GM12878 (cell line): ENCODE measurements around the gene ADCYAP1. TPM values are rescaled to one million over a fixed set of nuclear protein-coding genes. Genes with fewer than 3 reads are reported as not detected.

Source experiments
- ATAC-seq: fragments of 200-7000 bp; cut with Tn5 transposase; 3 replicates; pipeline ENCODE4 v1.9.1; 2020; ENCODE audit warnings: mild to moderate bottlenecking, moderate library complexity
- BruUV-seq: library from RNA; stranded (reverse); fragments of 400-500 nt; replicated peaks from 2 replicates; lab custom pipeline; 2021; lab: Mats Ljungman, UMichigan
- CTCF ChIA-PET: fragments of 300-600 bp; sonication (Branson Sonifier 250); formaldehyde crosslinking; extraction: SDS; loops from one replicate; lab custom pipeline; 2021; ENCODE audit warnings: inconsistent platforms; lab: Yijun Ruan, JAX
- POLR2A ChIA-PET: fragments of 350-600 bp; formaldehyde crosslinking; extraction: SDS; loops from one replicate; lab custom pipeline; 2021; ENCODE audit warnings: inconsistent platforms; lab: Charles Lee
- RAD21 ChIA-PET: fragments of 300-600 bp; sonication (Branson Sonifier 250); formaldehyde crosslinking; loops from one replicate; lab custom pipeline; 2023; ENCODE audit warnings: antibody characterized with exemption; ENCODE audit not compliant: unreplicated experiment; lab: Charles Lee
- SMC1A ChIA-PET: fragments of 300-600 bp; sonication (Branson Sonifier 250); formaldehyde crosslinking; loops from one replicate; lab custom pipeline; 2023; ENCODE audit not compliant: unreplicated experiment, uncharacterized antibody; lab: Charles Lee
- DNase-seq: peaks from one replicate; pipeline ENCODE4 v3.0.0-alpha.2; 2011; ENCODE audit warnings: low read depth, low spot score
- FAIRE-seq: peaks from 3 replicates; lab custom pipeline; 2011; peaks lifted over from hg19 to GRCh38; lab: Jason Lieb, UNC
- H2AFZ ChIP-seq: 2 replicates; pipeline ENCODE4 v1.6.0; 2011; ENCODE audit warnings: low read depth, low read length, control low read depth; ENCODE audit not compliant: control insufficient read depth
- H3K27ac ChIP-seq: 2 replicates; pipeline ENCODE4 v1.5.1; 2011; ENCODE audit warnings: control low read depth; ENCODE audit not compliant: control insufficient read depth, insufficient read depth
- H3K27me3 ChIP-seq, 2 experiments: replicated peaks in 1 of 2; 2 replicates each; pipeline versions ENCODE4 v1.6.0 to v1.6.1; 2011; ENCODE audit warnings: low read length in 1 of 2; ENCODE audit not compliant: control insufficient read depth in 2 of 2, insufficient read depth in 2 of 2
- H3K36me3 ChIP-seq, 2 experiments: 2 replicates each; pipeline ENCODE4 v1.5.1; 2011; ENCODE audit warnings: low read length in 1 of 2; ENCODE audit not compliant: control insufficient read depth in 2 of 2, insufficient read depth in 2 of 2
- H3K4me1 ChIP-seq: 2 replicates; pipeline ENCODE4 v1.6.1; 2011; ENCODE audit warnings: mild to moderate bottlenecking, low read length, moderate library complexity, mixed read lengths; ENCODE audit not compliant: control insufficient read depth, insufficient read depth
- H3K4me2 ChIP-seq: 2 replicates; pipeline ENCODE4 v1.6.0; 2011; ENCODE audit warnings: control low read depth; ENCODE audit not compliant: control insufficient read depth, insufficient read depth
- H3K4me3 ChIP-seq: fragments of 200-600 bp; sonication (generic); 2 replicates; pipeline ENCODE4 v1.5.1; 2016
- H3K79me2 ChIP-seq: 2 replicates; pipeline ENCODE4 v1.6.0; 2011; ENCODE audit warnings: low read length; ENCODE audit not compliant: control insufficient read depth, insufficient read depth
- H3K9ac ChIP-seq: 2 replicates; pipeline ENCODE4 v1.8.0; 2011; ENCODE audit warnings: low read length, control low read depth, mixed read lengths; ENCODE audit not compliant: control insufficient read depth, insufficient read depth
- H3K9me3 ChIP-seq: replicated peaks from 3 replicates; pipeline ENCODE4 v1.5.1; 2011; ENCODE audit warnings: mild to moderate bottlenecking, low read length; ENCODE audit not compliant: control insufficient read depth, insufficient read depth
- H4K20me1 ChIP-seq: 2 replicates; pipeline ENCODE4 v1.6.0; 2011; ENCODE audit not compliant: control insufficient read depth, insufficient read depth
- ATF2 ChIP-seq: IDR thresholded peaks from 2 replicates; pipeline ENCODE4 v1.6.1; 2012; ENCODE audit warnings: low read length, inconsistent platforms
- GABPA ChIP-seq: IDR thresholded peaks from 2 replicates; pipeline ENCODE4 v1.6.1; 2014; ENCODE audit warnings: antibody characterized with exemption, low read depth, mild to moderate bottlenecking, inconsistent platforms
- LARP7 ChIP-seq: fragments of 450-650 bp; IDR thresholded peaks from 2 replicates; pipeline ENCODE4 v1.6.1; 2017; ENCODE audit warnings: mild to moderate bottlenecking
- RAD51 ChIP-seq: fragments of 450-650 bp; IDR thresholded peaks from 2 replicates; pipeline ENCODE4 v1.6.1; 2016; ENCODE audit warnings: moderate library complexity, mild to moderate bottlenecking, inconsistent platforms
- SUPT20H ChIP-seq: IDR thresholded peaks from 2 replicates; pipeline ENCODE4 v1.6.1; 2011; ENCODE audit warnings: low read depth, mild to moderate bottlenecking, low read length, moderate library complexity, borderline replicate concordance; ENCODE audit not compliant: control insufficient read depth
- WGBS: methylation state at CpG from one replicate; pipeline ENCODE4 v1.1.6; 2016; ENCODE audit warnings: low lambda C conversion rate; ENCODE audit not compliant: insufficient replicate concordance, insufficient coverage; ENCODE audit errors: missing lambda C conversion rate; 5-methylcytosine and 5-hydroxymethylcytosine counted together
- in situ Hi-C: fragments of 300-500 bp; cut with MboI; formaldehyde crosslinking; loops from 9 replicates; pipeline ENCODE4 v1.14.3; 2018; ENCODE audit warnings: mixed read lengths
- intact Hi-C: fragments of 100-400 bp; cut with micrococcal nuclease; formaldehyde crosslinking; loops from one replicate; pipeline ENCODE4 v1.14.2; 2022; ENCODE audit not compliant: unreplicated experiment
- polyA plus RNA-seq, 11 experiments: library from polyadenylated mRNA; depleted of rRNA in 4 of 11; unstranded in 6 of 11; stranded (reverse) in 5 of 11; fragments of >200 nt; fragmentation: Nextera tagmentation in 4 of 11; fragmentation: Illumina TruSeq in 1 of 11; extraction: Ambion mirVana in 4 of 11; extraction: Trizol in 1 of 11; gene quantifications; 1 replicate in 1 of 11; 2 replicates in 10 of 11; pipeline versions ENCODE4 v1.2.1 to v1.2.3, GENCODE V29; 2011 to 2016; ENCODE audit warnings: inconsistent platforms in 2 of 11, missing spikeins in 2 of 11, low read depth in 1 of 11
- total RNA-seq, 4 experiments: library from RNA; depleted of rRNA in 3 of 4; stranded (reverse); fragments of >200 nt in 3 of 4; fragmentation: Illumina TruSeq in 1 of 4; extraction: Trizol in 1 of 4; gene quantifications; 2 replicates each; pipeline versions ENCODE4 v1.2.1 to v1.2.3, GENCODE V29; 2013 to 2021

Gene ADCYAP1
- total and polyA plus RNA-seq, 10 of the 15 experiments (the other 5 are each of a cell fraction or from before 2014, with no cell fraction given): 0.02 TPM; not detected in 9

GRCh38 chr18:911486-911885 is 6.8 kb downstream of the ADCYAP1 start:
- CTCF ChIA-PET: interaction anchor here (1.2 kb wide), 1 partner anchor 50 kb away, joined by 3 read pairs; no protein-coding TSS in a partner anchor
- Histone ChIP-seq H2AFZ (no peak overlapping the region), H3K4me2 (no peak overlapping the region), H3K79me2 (no peaks in the 10 kb centered on the region), H3K27me3 (peaks cover 0 to 8% of the 10 kb centered on the region in 2 experiments; a peak in 3 of 4 replicates), H3K9ac (no peak overlapping the region), H3K4me1 (no peaks in the 10 kb centered on the region), H3K4me3 (no peak overlapping the region), H3K36me3 (no peaks in the 10 kb centered on the region), H3K27ac (no peak overlapping the region), H4K20me1 (no peaks in the 10 kb centered on the region), H3K9me3 (no peaks in the 10 kb centered on the region; the same call in 2 of the 3 replicates)
- RAD21 ChIA-PET: no interaction called here
- ATAC-seq: no peak
- intact Hi-C loops: no loop called here
- DNase-seq: no peak
- POLR2A ChIA-PET: no interaction called here
- no peak for TF ChIP-seq GABPA
- WGBS: 32% methylated on average over 7 of the region's 7 CpGs
- no TSS peak for BruUV-seq
- SMC1A ChIA-PET: no interaction called here
- no peak for FAIRE-seq
- in situ Hi-C loops: no loop called here

- ChIA-PET RAD21 (no interaction called here), POLR2A (no interaction called here), SMC1A (no interaction called here), CTCF (no interaction called here)
- Histone ChIP-seq H3K4me1 (no peaks in the 10 kb centered on the region), H3K27ac (no peak overlapping the region), H3K36me3 (no peaks in the 10 kb centered on the region), H3K4me3 (no peak overlapping the region), H3K9ac (no peak overlapping the region), H2AFZ (no peak overlapping the region), H3K9me3 (no peaks in the 10 kb centered on the region), H3K27me3 (no peaks in the 10 kb centered on the region), H3K79me2 (no peaks in the 10 kb centered on the region), H3K4me2 (no peak overlapping the region), H4K20me1 (no peaks in the 10 kb centered on the region)
- no peak for ATAC-seq
- BruUV-seq: no TSS peak
- 0% methylated on average over 1 of the region's 1 CpG for WGBS
- intact Hi-C loops: no loop called here
- TF ChIP-seq ATF2: no peak
- TF ChIP-seq GABPA: no peak
- no peak for TF ChIP-seq LARP7
- TF ChIP-seq SUPT20H: no peak
- no peak for TF ChIP-seq RAD51
- no peak for DNase-seq
- in situ Hi-C loops: no loop called here
- no peak for FAIRE-seq
Measured at GRCh38 chr18:916562-916961, 11.9 kb downstream of the ADCYAP1 start.
